Lung (tissue), 12 donors: ENCODE data around the gene PDZK1. TPM values are rescaled to one million over a fixed set of nuclear protein-coding genes. Genes with fewer than 3 reads are reported as not detected.

Experiments
- ATAC-seq: fragments of 200-7000 bp; cut with Tn5 transposase; one replicate; pipeline ENCODE4 v1.9.1; 2020; ENCODE audit warnings: moderate number of reproducible peaks; ENCODE audit not compliant: insufficient read depth, low FRiP score
- DNase-seq, 3 donors: peaks; one replicate each; pipeline ENCODE4 v3.0.0-alpha.2; 2013 to 2017
- H3K27ac ChIP-seq, 2 donors: one replicate each; pipeline ENCODE4 v1.5.1; 2013; ENCODE audit warnings: mild to moderate bottlenecking in 2 of 2, moderate library complexity in 2 of 2, control low read depth in 1 of 2, inconsistent platforms in 1 of 2, low read depth in 1 of 2, low read length in 1 of 2
- H3K27me3 ChIP-seq, 3 donors: one replicate each; pipeline ENCODE4 v1.5.1; 2013; ENCODE audit warnings: low read length in 2 of 3; ENCODE audit not compliant: control insufficient read depth in 3 of 3, insufficient read depth in 3 of 3
- H3K36me3 ChIP-seq, 4 donors: one replicate each; pipeline ENCODE4 v1.5.1; 2013; ENCODE audit warnings: low read length in 4 of 4, mild to moderate bottlenecking in 1 of 4, moderate library complexity in 1 of 4; ENCODE audit not compliant: control insufficient read depth in 4 of 4, insufficient read depth in 4 of 4
- H3K4me1 ChIP-seq, 5 donors: one replicate each; pipeline ENCODE4 v1.5.1; 2013; ENCODE audit warnings: low read length in 5 of 5, mild to moderate bottlenecking in 2 of 5, moderate library complexity in 1 of 5; ENCODE audit not compliant: control insufficient read depth in 5 of 5, insufficient read depth in 5 of 5
- H3K4me3 ChIP-seq: one replicate; pipeline ENCODE4 v1.5.1; 2013; ENCODE audit warnings: mild to moderate bottlenecking, control low read depth, moderate library complexity
- H3K9ac ChIP-seq, 2 donors: one replicate each; pipeline ENCODE4 v1.5.1; 2013; ENCODE audit warnings: low read length in 2 of 2, control low read depth in 1 of 2; ENCODE audit not compliant: insufficient read depth in 1 of 2
- H3K9me3 ChIP-seq, 4 donors: one replicate each; pipeline ENCODE4 v1.5.1; 2013; ENCODE audit warnings: low read length in 3 of 4, mild to moderate bottlenecking in 1 of 4, moderate library complexity in 1 of 4; ENCODE audit not compliant: control insufficient read depth in 4 of 4, insufficient read depth in 3 of 4
- WGBS, 2 donors: extraction: QIAGEN DNeasy Blood & Tissue Kit; methylation state at CpG; one replicate each; pipeline ENCODE4 v1.1.7; 2013; 5-methylcytosine and 5-hydroxymethylcytosine counted together
- polyA plus RNA-seq, 2 donors: library from polyadenylated mRNA; stranded (reverse); fragments of 200-250 nt; gene quantifications; one replicate each; pipeline ENCODE4 v1.2.1, GENCODE V29; 2013
- total RNA-seq, 2 donors: library from RNA; depleted of rRNA in 1 of 2; stranded (reverse); fragments of >200 nt in 1 of 2; gene quantifications; one replicate each; pipeline ENCODE4 v1.2.1, GENCODE V29; 2014 to 2021
- TF ChIP-seq, protein P1 (sequence below): IDR thresholded peaks from 2 replicates; pipeline ENCODE4 v1.5.1; 2012; ENCODE audit warnings: mild to moderate bottlenecking; ENCODE audit errors: control extremely low read depth, extremely low read depth
- donor health status: control.
- donor health status: control.
- donor health status: Bipolar disorder and iron deficiency.
- donor health status: healthy.
- donor health status: DM: yes; HTN: yes; CAD: no.

PDZK1 gene
- total and polyA plus RNA-seq, 4 donors, result 0.14 to 0.57 (median 0.26) TPM

DNA sequence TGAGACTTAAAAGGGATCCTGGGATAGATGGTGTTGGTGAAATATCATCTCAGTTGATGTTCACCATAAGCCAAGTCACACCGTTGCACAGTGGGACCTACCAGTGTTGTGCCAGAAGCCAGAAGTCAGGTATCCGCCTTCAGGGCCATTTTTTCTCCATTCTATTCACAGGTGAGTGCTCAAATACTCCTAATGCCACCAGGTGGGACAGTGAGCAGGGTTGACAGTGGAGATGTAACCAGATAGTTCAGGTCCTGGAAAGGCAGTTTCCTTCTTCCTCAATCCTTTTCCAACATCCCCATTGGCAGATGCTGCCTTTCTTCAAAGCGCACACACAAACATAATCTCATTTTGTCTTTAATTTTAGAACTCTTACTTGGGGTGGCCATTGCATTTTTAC, 23.7 kb upstream of the PDZK1 start:
- ATAC-seq (no peak), DNase-seq (no peak)
- Histone ChIP-seq H3K36me3 (no peaks in the 10 kb centered on the region), H3K27ac (no peak overlapping the region), H3K9ac (no peak overlapping the region), H3K4me3 (no peak overlapping the region), H3K27me3 (no peaks in the 10 kb centered on the region), H3K4me1 (no peaks in the 10 kb centered on the region), H3K9me3 (no peaks in the 10 kb centered on the region)
- TF ChIP-seq, protein P1, sequence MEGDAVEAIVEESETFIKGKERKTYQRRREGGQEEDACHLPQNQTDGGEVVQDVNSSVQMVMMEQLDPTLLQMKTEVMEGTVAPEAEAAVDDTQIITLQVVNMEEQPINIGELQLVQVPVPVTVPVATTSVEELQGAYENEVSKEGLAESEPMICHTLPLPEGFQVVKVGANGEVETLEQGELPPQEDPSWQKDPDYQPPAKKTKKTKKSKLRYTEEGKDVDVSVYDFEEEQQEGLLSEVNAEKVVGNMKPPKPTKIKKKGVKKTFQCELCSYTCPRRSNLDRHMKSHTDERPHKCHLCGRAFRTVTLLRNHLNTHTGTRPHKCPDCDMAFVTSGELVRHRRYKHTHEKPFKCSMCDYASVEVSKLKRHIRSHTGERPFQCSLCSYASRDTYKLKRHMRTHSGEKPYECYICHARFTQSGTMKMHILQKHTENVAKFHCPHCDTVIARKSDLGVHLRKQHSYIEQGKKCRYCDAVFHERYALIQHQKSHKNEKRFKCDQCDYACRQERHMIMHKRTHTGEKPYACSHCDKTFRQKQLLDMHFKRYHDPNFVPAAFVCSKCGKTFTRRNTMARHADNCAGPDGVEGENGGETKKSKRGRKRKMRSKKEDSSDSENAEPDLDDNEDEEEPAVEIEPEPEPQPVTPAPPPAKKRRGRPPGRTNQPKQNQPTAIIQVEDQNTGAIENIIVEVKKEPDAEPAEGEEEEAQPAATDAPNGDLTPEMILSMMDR, result no peak
- 96 to 97% methylated on average over 3 of the region's 3 CpGs for WGBS, 2 donors

DNA sequence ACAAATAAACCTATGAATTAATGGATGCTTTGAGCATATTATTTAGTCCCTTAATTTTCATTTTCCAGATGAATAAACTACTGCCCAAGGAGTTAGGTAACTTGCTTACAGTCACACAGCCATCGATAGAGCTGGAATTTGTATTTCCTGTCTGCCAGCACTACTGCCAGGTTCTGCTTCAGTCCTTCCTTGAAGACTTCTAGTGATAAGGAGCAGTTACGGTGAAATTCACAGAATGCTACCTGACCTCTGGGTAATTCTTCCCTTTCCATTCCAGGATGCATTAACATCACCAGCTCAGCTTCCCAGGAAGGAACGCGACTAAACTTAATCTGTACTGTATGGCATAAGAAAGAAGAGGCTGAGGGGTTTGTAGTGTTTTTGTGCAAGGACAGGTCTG, 23.3 kb upstream of the PDZK1 start:
- DNase-seq, result no peak
- ATAC-seq, result no peak
- no peaks in the 10 kb centered on the region for H3K9me3 ChIP-seq
- TF ChIP-seq, protein P1, result no peak
- WGBS, 2 donors, result 82 to 83% methylated on average over 4 of the region's 4 CpGs
- no peak overlapping the region for H3K4me3 ChIP-seq
- H3K4me1 ChIP-seq, result no peaks in the 10 kb centered on the region
- no peak overlapping the region for H3K27ac ChIP-seq
- no peaks in the 10 kb centered on the region for H3K27me3 ChIP-seq
- peak overlapping the region in 1 of 2 donors; percentile 5 for H3K9ac ChIP-seq
- H3K36me3 ChIP-seq, result no peaks in the 10 kb centered on the region

GRCh38 chr1:145729666-145730436, 22.7 kb upstream of the PDZK1 start:
- Histone ChIP-seq H3K9ac (no peak overlapping the region), H3K27ac (no peak overlapping the region), H3K9me3 (no peaks in the 10 kb centered on the region), H3K4me3 (no peak overlapping the region), H3K4me1 (no peaks in the 10 kb centered on the region), H3K36me3 (no peaks in the 10 kb centered on the region), H3K27me3 (no peaks in the 10 kb centered on the region)
- DNase-seq (no peak), ATAC-seq (no peak)
- TF ChIP-seq, protein P1, result no peak
- WGBS, 2 donors, result 92 to 98% methylated on average over 5 of the region's 5 CpGs
